ENCODE measurements around the gene AR.

AR gene

GRCh38 chrX:67727576-67727975 lies 183.8 kb downstream of the AR start:
- Histone ChIP-seq H3K9ac (no peak overlapping the region), H3K4me2 (ENCODE audit: low read length) (no peak overlapping the region), H3K4me1 (no peaks in the 10 kb centered on the region), H3K27me3 (ENCODE audit: control insufficient read depth, insufficient read depth, low read length) (no peaks in the 10 kb centered on the region), H3K79me2 (no peaks in the 10 kb centered on the region), H3K4me3 (ENCODE audit: low read depth, low read length) (no peak overlapping the region), H3K27ac (no peak overlapping the region), H3K9me3 (ENCODE audit: control insufficient read depth, low read length) (no peaks in the 10 kb centered on the region), H3K36me3 (ENCODE audit: control insufficient read depth, insufficient read depth, low read length) (no peaks in the 10 kb centered on the region), H2AFZ (no peak overlapping the region)
- TF ChIP-seq CTCF (IDR thresholded peaks at IDR 0.05) = no peak

GRCh38 chrX:67730296-67730695 lies 186.5 kb downstream of the AR start:
- Histone ChIP-seq H3K4me1 (no peaks in the 10 kb centered on the region), H3K79me2 (no peaks in the 10 kb centered on the region), H3K9me3 (ENCODE audit: control insufficient read depth, low read length) (no peaks in the 10 kb centered on the region), H3K27ac (no peak overlapping the region), H3K9ac (no peak overlapping the region), H2AFZ (no peak overlapping the region), H3K27me3 (ENCODE audit: control insufficient read depth, insufficient read depth, low read length) (no peaks in the 10 kb centered on the region), H3K36me3 (ENCODE audit: control insufficient read depth, insufficient read depth, low read length) (no peaks in the 10 kb centered on the region), H3K4me2 (ENCODE audit: low read length) (no peak overlapping the region), H3K4me3 (ENCODE audit: low read depth, low read length) (no peak overlapping the region)
- no peak for TF ChIP-seq CTCF (IDR thresholded peaks at IDR 0.05)

GRCh38 chrX:67731061-67731460 lies 187.2 kb downstream of the AR start:
- no peak overlapping the region for H3K4me2 ChIP-seq (ENCODE audit: low read length)
- H2AFZ ChIP-seq = no peak overlapping the region
- H3K36me3 ChIP-seq (ENCODE audit: control insufficient read depth, insufficient read depth, low read length) = no peaks in the 10 kb centered on the region
- H3K4me1 ChIP-seq = no peaks in the 10 kb centered on the region
- no peak for TF ChIP-seq CTCF (IDR thresholded peaks at IDR 0.05)
- H3K9me3 ChIP-seq (ENCODE audit: control insufficient read depth, low read length) = no peaks in the 10 kb centered on the region
- no peaks in the 10 kb centered on the region for H3K79me2 ChIP-seq
- no peak overlapping the region for H3K9ac ChIP-seq
- H3K4me3 ChIP-seq (ENCODE audit: low read depth, low read length) = no peak overlapping the region
- H3K27ac ChIP-seq = no peak overlapping the region
- no peaks in the 10 kb centered on the region for H3K27me3 ChIP-seq (ENCODE audit: control insufficient read depth, insufficient read depth, low read length)

- no peak overlapping the region for H2AFZ ChIP-seq
- no peak overlapping the region for H3K4me3 ChIP-seq (ENCODE audit: low read depth, low read length)
- no peak overlapping the region for H3K9ac ChIP-seq
- H3K4me2 ChIP-seq (ENCODE audit: low read length) = no peak overlapping the region
- no peak overlapping the region for H3K27ac ChIP-seq
- no peaks in the 10 kb centered on the region for H3K36me3 ChIP-seq (ENCODE audit: control insufficient read depth, insufficient read depth, low read length)
- TF ChIP-seq CTCF (IDR thresholded peaks at IDR 0.05) = no peak
- no peaks in the 10 kb centered on the region for H3K4me1 ChIP-seq
- no peaks in the 10 kb centered on the region for H3K27me3 ChIP-seq (ENCODE audit: control insufficient read depth, insufficient read depth, low read length)
- no peaks in the 10 kb centered on the region for H3K79me2 ChIP-seq
- no peaks in the 10 kb centered on the region for H3K9me3 ChIP-seq (ENCODE audit: control insufficient read depth, low read length)
Measured at GRCh38 chrX:67732864-67733263, 189.0 kb downstream of the AR start.

- Histone ChIP-seq H3K4me3 (ENCODE audit: low read depth, low read length) (no peak overlapping the region), H3K27me3 (ENCODE audit: control insufficient read depth, insufficient read depth, low read length) (no peaks in the 10 kb centered on the region), H3K27ac (no peak overlapping the region), H3K9me3 (ENCODE audit: control insufficient read depth, low read length) (no peaks in the 10 kb centered on the region), H3K36me3 (ENCODE audit: control insufficient read depth, insufficient read depth, low read length) (no peaks in the 10 kb centered on the region), H2AFZ (no peak overlapping the region), H3K9ac (no peak overlapping the region), H3K79me2 (no peaks in the 10 kb centered on the region), H3K4me1 (no peaks in the 10 kb centered on the region), H3K4me2 (ENCODE audit: low read length) (no peak overlapping the region)
- no peak for TF ChIP-seq CTCF (IDR thresholded peaks at IDR 0.05)
Measured at GRCh38 chrX:67734111-67734753, 190.4 kb downstream of the AR start.
